ENCODE results near the gene SLC25A43.
"Not testable (repeated sequence)": the region's sequence is repeated elsewhere in the genome, so short reads cannot be mapped to it uniquely, and the experiment has no call there.

Gene SLC25A43

DNA sequence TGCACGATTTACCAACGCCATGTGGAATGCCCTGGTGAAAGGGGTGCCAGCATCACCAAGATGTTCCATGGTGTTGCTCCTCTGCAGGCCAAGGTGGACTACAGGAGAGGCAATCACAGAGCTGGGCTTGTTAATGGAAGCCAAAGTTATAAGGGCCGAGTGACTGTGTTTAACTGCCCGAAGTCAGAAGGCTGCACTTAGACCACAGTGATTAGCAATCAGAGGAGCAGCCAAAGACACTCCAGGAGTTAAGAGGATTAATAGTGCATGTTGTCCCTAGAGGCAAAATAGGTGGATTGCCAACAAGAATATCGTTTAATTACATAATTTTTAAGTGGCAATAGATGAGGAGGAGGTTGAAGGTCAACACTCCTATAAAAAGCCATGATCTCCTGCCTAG, 22.8 kb upstream of the SLC25A43 start:
- no peak for DNase-seq (ENCODE audit: low read depth in 2 of 2)
- H3K4me3 ChIP-seq (replicated peaks in 1 of 2; ENCODE audit: low read depth in 2 of 2, low read length in 2 of 2), result no peak overlapping the region
- TF ChIP-seq, protein P1, sequence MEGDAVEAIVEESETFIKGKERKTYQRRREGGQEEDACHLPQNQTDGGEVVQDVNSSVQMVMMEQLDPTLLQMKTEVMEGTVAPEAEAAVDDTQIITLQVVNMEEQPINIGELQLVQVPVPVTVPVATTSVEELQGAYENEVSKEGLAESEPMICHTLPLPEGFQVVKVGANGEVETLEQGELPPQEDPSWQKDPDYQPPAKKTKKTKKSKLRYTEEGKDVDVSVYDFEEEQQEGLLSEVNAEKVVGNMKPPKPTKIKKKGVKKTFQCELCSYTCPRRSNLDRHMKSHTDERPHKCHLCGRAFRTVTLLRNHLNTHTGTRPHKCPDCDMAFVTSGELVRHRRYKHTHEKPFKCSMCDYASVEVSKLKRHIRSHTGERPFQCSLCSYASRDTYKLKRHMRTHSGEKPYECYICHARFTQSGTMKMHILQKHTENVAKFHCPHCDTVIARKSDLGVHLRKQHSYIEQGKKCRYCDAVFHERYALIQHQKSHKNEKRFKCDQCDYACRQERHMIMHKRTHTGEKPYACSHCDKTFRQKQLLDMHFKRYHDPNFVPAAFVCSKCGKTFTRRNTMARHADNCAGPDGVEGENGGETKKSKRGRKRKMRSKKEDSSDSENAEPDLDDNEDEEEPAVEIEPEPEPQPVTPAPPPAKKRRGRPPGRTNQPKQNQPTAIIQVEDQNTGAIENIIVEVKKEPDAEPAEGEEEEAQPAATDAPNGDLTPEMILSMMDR (IDR thresholded peaks at IDR 0.05; ENCODE audit: low read depth, low read length), result no peak

- no peak overlapping the region for H3K4me3 ChIP-seq (replicated peaks in 1 of 2; ENCODE audit: low read depth in 2 of 2, low read length in 2 of 2)
- TF ChIP-seq, protein P1 (IDR thresholded peaks at IDR 0.05; ENCODE audit: low read depth, low read length), result no peak
- DNase-seq (ENCODE audit: low read depth in 2 of 2), result no peak
Observed at GRCh38 chrX:119381349-119381944, 17.7 kb upstream of the SLC25A43 start.

GRCh38 chrX:119382606-119383005, 16.5 kb upstream of the SLC25A43 start:
- H3K4me3 ChIP-seq (replicated peaks in 1 of 2; ENCODE audit: low read depth in 2 of 2, low read length in 2 of 2), result no peak overlapping the region
- TF ChIP-seq, protein P1 (IDR thresholded peaks at IDR 0.05; ENCODE audit: low read depth, low read length), result no peak
- DNase-seq (ENCODE audit: low read depth in 2 of 2), result no peak

DNA sequence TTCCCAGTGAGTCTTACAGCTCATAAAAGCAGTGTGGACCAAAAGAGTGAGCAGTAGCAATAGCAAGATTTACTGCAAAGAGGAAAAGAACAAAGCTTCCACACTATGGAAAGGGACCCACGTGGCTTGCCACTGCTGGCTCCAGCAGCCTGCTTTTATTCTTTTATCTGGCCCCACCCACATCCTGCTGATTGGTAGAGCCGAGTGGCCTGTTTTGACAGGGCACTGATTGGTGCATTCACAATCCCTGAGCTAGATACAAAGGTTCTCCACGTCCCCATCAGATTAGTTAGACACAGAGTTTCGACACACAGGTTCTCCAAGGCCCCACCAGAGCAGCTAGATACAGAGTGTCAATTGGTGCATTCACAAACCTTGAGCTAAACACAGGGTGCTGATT, 12.5 kb upstream of the SLC25A43 start:
- not testable (repeated sequence) for H3K4me3 ChIP-seq (replicated peaks in 1 of 2; ENCODE audit: low read depth in 2 of 2, low read length in 2 of 2); DNase-seq (ENCODE audit: low read depth in 2 of 2)

GRCh38 chrX:119387426-119387825, 11.7 kb upstream of the SLC25A43 start:
- not testable (repeated sequence) for DNase-seq (ENCODE audit: low read depth in 2 of 2); H3K4me3 ChIP-seq (replicated peaks in 1 of 2; ENCODE audit: low read depth in 2 of 2, low read length in 2 of 2)

GRCh38 chrX:119389214-119389613, 9.9 kb upstream of the SLC25A43 start:
- TF ChIP-seq, protein P1 (IDR thresholded peaks at IDR 0.05; ENCODE audit: low read depth, low read length), result no peak
- no peak for DNase-seq (ENCODE audit: low read depth in 2 of 2)
- no peak overlapping the region for H3K4me3 ChIP-seq (replicated peaks in 1 of 2; ENCODE audit: low read depth in 2 of 2, low read length in 2 of 2)

DNA sequence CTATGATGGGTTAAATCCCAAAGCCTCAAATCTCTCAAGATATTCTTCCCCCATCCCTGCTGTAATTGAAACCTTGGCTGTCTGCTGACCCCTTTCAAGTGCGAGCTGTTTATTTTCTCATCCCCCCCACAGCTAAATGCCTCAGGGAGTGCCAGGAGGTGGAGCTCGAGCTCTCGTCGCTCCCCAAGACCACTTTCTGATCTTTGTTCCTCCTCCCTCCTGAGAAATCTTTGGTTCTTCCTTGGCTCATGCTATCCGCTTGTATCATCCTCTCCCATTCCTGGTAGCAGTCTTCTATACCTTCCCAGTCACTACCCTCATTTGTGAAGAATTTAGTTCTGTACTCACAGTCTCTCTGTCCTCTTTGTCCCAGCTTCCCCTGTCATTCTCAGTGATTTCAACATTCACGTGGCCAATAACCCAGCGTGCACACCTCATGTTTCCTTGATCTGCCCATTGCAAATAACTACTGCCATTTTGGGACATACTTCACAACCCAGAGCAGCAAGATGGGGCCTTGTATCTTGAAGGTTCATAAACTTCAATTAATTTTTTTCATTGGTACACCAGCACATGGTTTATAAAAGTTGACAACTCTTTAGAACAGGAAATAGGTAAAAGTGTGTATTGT, 9.2 kb upstream of the SLC25A43 start:
- TF ChIP-seq, protein P1 (IDR thresholded peaks at IDR 0.05; ENCODE audit: low read depth, low read length), result no peak
- DNase-seq (ENCODE audit: low read depth in 2 of 2), result no peak
- H3K4me3 ChIP-seq (replicated peaks in 1 of 2; ENCODE audit: low read depth in 2 of 2, low read length in 2 of 2), result no peak overlapping the region

DNA sequence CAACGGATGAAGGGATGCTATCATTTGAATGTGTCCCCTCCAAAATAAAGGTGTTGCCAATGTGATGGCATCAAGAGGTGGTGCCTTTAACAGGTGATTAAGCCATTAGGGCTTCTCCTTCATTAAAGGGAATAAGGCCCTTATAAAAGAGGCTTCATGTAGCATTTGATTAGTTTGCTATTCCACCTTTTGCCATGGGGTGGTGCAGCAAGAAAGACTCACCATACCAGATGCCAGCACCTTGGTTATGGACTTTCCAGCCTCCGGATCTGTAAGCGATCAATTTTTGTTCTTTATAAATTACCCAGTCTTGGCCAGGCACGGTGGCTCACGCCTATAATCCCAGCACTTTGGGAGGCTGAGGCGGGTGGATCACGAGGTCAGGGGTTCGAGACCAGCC, 7.9 kb upstream of the SLC25A43 start:
- H3K4me3 ChIP-seq (replicated peaks in 1 of 2; ENCODE audit: low read depth in 2 of 2, low read length in 2 of 2), result no peak overlapping the region
- TF ChIP-seq, protein P1 (IDR thresholded peaks at IDR 0.05; ENCODE audit: low read depth, low read length), result peak; percentile 44
- peak; percentile 54 to 57 for DNase-seq (ENCODE audit: low read depth in 2 of 2)
